ENCODE measurements around the gene MRPS10. TPM values are rescaled to one million over a fixed set of nuclear protein-coding genes. Genes with fewer than 3 reads are reported as not detected.

MRPS10 gene
- polyA plus RNA-seq, 1 of the 3 experiments (the other 2 are of a cell fraction) = 29.8 TPM

GRCh38 chr6:42264852-42265390 lies 47.3 kb upstream of the MRPS10 start:
- Histone ChIP-seq H3K36me3 (replicated peaks in 1 of 2; ENCODE audit: control insufficient read depth in 1 of 2, insufficient read depth in 2 of 2, low read length in 1 of 2) (peaks cover 0 to 6% of the 10 kb centered on the region in 2 experiments), H3K9me3 (no peaks in the 10 kb centered on the region), H3K4me3 (ENCODE audit: low read depth in 2 of 2, low read length in 1 of 2) (no peak overlapping the region), H3K4me2 (no peak overlapping the region), H2AFZ (ENCODE audit: low read depth) (no peak overlapping the region), H3K9ac (no peak overlapping the region), H3K27ac (ENCODE audit: low read depth in 2 of 2, low read length in 1 of 2) (no peak overlapping the region), H3K27me3 (ENCODE audit: insufficient read depth) (no peaks in the 10 kb centered on the region), H3K9me2 (no peaks in the 10 kb centered on the region), H3F3A (replicated peaks; ENCODE audit: insufficient read depth) (no peaks in the 10 kb centered on the region), H3K4me1 (ENCODE audit: control insufficient read depth in 1 of 2, insufficient read depth in 2 of 2, low read depth in 1 of 2, low read length in 1 of 2) (peaks cover 0 to 4% of the 10 kb centered on the region in 2 experiments; a peak in 1 of 4 replicates), H3K79me2 (ENCODE audit: insufficient read depth) (no peaks in the 10 kb centered on the region), H4K20me1 (ENCODE audit: insufficient read depth) (no peaks in the 10 kb centered on the region)
- DNase-seq = no peak
- WGBS (ENCODE audit: low lambda C conversion rate) = 100% methylated on average over 5 of the region's 5 CpGs
- ChIA-PET CTCF (interaction anchor here (0.6 to 2.2 kb wide), 6 partner anchors 12 to 286 kb away, joined by 3 to 10 read pairs (median 4); no protein-coding TSS in a partner anchor), POLR2A (no interaction called here)
- TF ChIP-seq SMC3 (IDR thresholded peaks at IDR 0.05; ENCODE audit: low read depth, low read length) (no peak), TEAD4 (IDR thresholded peaks at IDR 0.05; ENCODE audit: borderline replicate concordance, insufficient read depth) (no peak), FOXM1 (IDR thresholded peaks at IDR 0.05; ENCODE audit: low read depth) (no peak), GATA2 (CRISPR knock-in tag; IDR thresholded peaks at IDR 0.05) (no peak), MAX (IDR thresholded peaks at IDR 0.05; ENCODE audit: low read depth) (no peak), RXRA (IDR thresholded peaks at IDR 0.05; ENCODE audit: borderline replicate concordance, low read depth) (no peak), NFIC (IDR thresholded peaks at IDR 0.05; ENCODE audit: borderline replicate concordance) (no peak), NRF1 (IDR thresholded peaks at IDR 0.05; ENCODE audit: low read depth, low read length) (no peak), FOSL2 (IDR thresholded peaks at IDR 0.05; ENCODE audit: borderline replicate concordance, low read depth) (no peak), TCF12 (IDR thresholded peaks at IDR 0.05) (no peak), USF1 (IDR thresholded peaks at IDR 0.05; ENCODE audit: borderline replicate concordance, low read depth) (no peak), YY1 (IDR thresholded peaks at IDR 0.05; ENCODE audit: low read depth) (no peak), CTCF (IDR thresholded peaks at IDR 0.05) (no peak), MEF2A (IDR thresholded peaks at IDR 0.05; ENCODE audit: borderline replicate concordance, low read depth) (no peak), SIN3A (IDR thresholded peaks at IDR 0.05; ENCODE audit: borderline replicate concordance, low read depth, low read length) (no peak), ZBTB33 (IDR thresholded peaks at IDR 0.05; ENCODE audit: borderline replicate concordance, low read depth) (no peak)

All from SK-N-SH (cell line).